Endodermal cell (in vitro differentiated cells): Measurements from ENCODE around the gene SUGCT. TPM values are rescaled to one million over a fixed set of nuclear protein-coding genes. Genes with fewer than 3 reads are reported as not detected.

Experiments
- DNase-seq: peaks from one replicate; pipeline ENCODE4 v3.0.0-alpha.2; 2017
- H3K27ac ChIP-seq: 2 replicates; pipeline ENCODE4 v1.5.1; 2013; ENCODE audit warnings: mild to moderate bottlenecking, low read depth, low read length, moderate library complexity
- H3K27me3 ChIP-seq: 2 replicates; pipeline ENCODE4 v1.6.1; 2013; ENCODE audit warnings: mild to moderate bottlenecking, low read length, moderate library complexity; ENCODE audit not compliant: insufficient read depth, control insufficient read depth, poor library complexity, severe bottlenecking
- H3K36me3 ChIP-seq: 2 replicates; pipeline ENCODE4 v1.7.0; 2013; ENCODE audit warnings: mild to moderate bottlenecking, low read length, moderate library complexity; ENCODE audit not compliant: control insufficient read depth, insufficient read depth
- H3K4me1 ChIP-seq: one replicate; pipeline ENCODE4 v1.7.0; 2013; ENCODE audit warnings: low read length; ENCODE audit not compliant: control insufficient read depth, insufficient read depth
- H3K4me3 ChIP-seq: 2 replicates; pipeline ENCODE4 v1.5.1; 2013; ENCODE audit warnings: mild to moderate bottlenecking, low read length, moderate library complexity
- H3K9ac ChIP-seq: 2 replicates; pipeline ENCODE4 v1.6.1; 2013; ENCODE audit warnings: mild to moderate bottlenecking, low read length, moderate library complexity; ENCODE audit not compliant: poor library complexity, severe bottlenecking; ENCODE audit errors: extremely low read depth
- H3K9me3 ChIP-seq: 2 replicates; pipeline ENCODE4 v1.6.1; 2013; ENCODE audit warnings: mild to moderate bottlenecking, low read length, moderate library complexity; ENCODE audit not compliant: control insufficient read depth
- H3K27ac Mint-ChIP-seq: 2 replicates; pipeline ENCODE4 v1.8.0; 2020; ENCODE audit warnings: mixed read lengths
- H3K27me3 Mint-ChIP-seq: 2 replicates; pipeline ENCODE4 v1.8.0; 2021; ENCODE audit warnings: mild to moderate bottlenecking, mixed read lengths; ENCODE audit not compliant: insufficient read depth
- H3K36me3 Mint-ChIP-seq: 2 replicates; pipeline ENCODE4 v1.8.0; 2020; ENCODE audit warnings: low read depth, mixed read lengths
- H3K4me1 Mint-ChIP-seq: 2 replicates; pipeline ENCODE4 v1.8.0; 2020; ENCODE audit warnings: mixed read lengths
- H3K4me3 Mint-ChIP-seq: 2 replicates; pipeline ENCODE4 v1.8.0; 2020; ENCODE audit warnings: mild to moderate bottlenecking, moderate library complexity, mixed read lengths
- H3K9me3 Mint-ChIP-seq: 2 replicates; pipeline ENCODE4 v1.8.0; 2020; ENCODE audit warnings: mild to moderate bottlenecking, mixed read lengths
- CTCF ChIP-seq: fragments of 200-600 bp; sonication (generic); conservative IDR thresholded peaks from 2 replicates; pipeline ENCODE4 v1.5.0; 2021; ENCODE audit warnings: antibody characterized with exemption, mild to moderate bottlenecking
- WGBS, 2 experiments: methylation state at CpG; one replicate each; pipeline versions ENCODE4 v1.1.5 to v1.1.7; 2013; ENCODE audit warnings: missing lambda C conversion rate in 2 of 2, mixed read lengths in 1 of 2; ENCODE audit not compliant: insufficient coverage in 1 of 2, insufficient read length in 1 of 2; 5-methylcytosine and 5-hydroxymethylcytosine counted together
- total RNA-seq, 2 donors: library from RNA; stranded (reverse); fragmentation: NEBNext Ultra II Directional in 1 of 2; extraction: Animal tissue kit (Norgen Biotek cat#: 25700) in 1 of 2; gene quantifications; 2 replicates in 1 of 2; 3 replicates in 1 of 2; pipeline ENCODE4 v1.2.1, GENCODE V29; 2021

SUGCT gene
- total RNA-seq, 2 donors from 2014 or later, result 3.6 to 3.9 TPM

GRCh38 chr7:40374575-40374974, 239.8 kb downstream of the SUGCT start:
- Histone ChIP-seq H3K4me1 (no peaks in the 10 kb centered on the region), H3K27me3 (no peaks in the 10 kb centered on the region), H3K36me3 (no peaks in the 10 kb centered on the region), H3K4me3 (no peak overlapping the region), H3K27ac (no peak overlapping the region), H3K9me3 (no peaks in the 10 kb centered on the region), H3K9ac (no peak overlapping the region)
- TF ChIP-seq CTCF, result no peak
- Mint-ChIP-seq H3K9me3 (peaks cover 4% of the 10 kb centered on the region), H3K36me3 (no peaks in the 10 kb centered on the region), H3K27me3 (no peaks in the 10 kb centered on the region), H3K27ac (no peak overlapping the region), H3K4me3 (no peak overlapping the region), H3K4me1 (no peaks in the 10 kb centered on the region)
- WGBS, 2 experiments, result 93 to 95% methylated on average over 2 of the region's 2 CpGs
- no peak for DNase-seq

- no peak overlapping the region for H3K27ac Mint-ChIP-seq
- Histone ChIP-seq H3K4me3 (no peak overlapping the region), H3K4me1 (no peaks in the 10 kb centered on the region), H3K36me3 (no peaks in the 10 kb centered on the region), H3K27me3 (no peaks in the 10 kb centered on the region), H3K9me3 (no peaks in the 10 kb centered on the region), H3K9ac (no peak overlapping the region), H3K27ac (no peak overlapping the region)
- H3K36me3 Mint-ChIP-seq, result no peaks in the 10 kb centered on the region
- no peak for TF ChIP-seq CTCF
- H3K4me3 Mint-ChIP-seq, result no peak overlapping the region
- H3K4me1 Mint-ChIP-seq, result peaks cover 6% of the 10 kb centered on the region
- peaks cover 4% of the 10 kb centered on the region for H3K9me3 Mint-ChIP-seq
- no peaks in the 10 kb centered on the region for H3K27me3 Mint-ChIP-seq
- 83 to 90% methylated on average over 1 to 4 of the region's 4 CpGs for WGBS, 2 experiments
- no peak for DNase-seq
Measured at GRCh38 chr7:40380111-40380510, 245.3 kb downstream of the SUGCT start.

GRCh38 chr7:40382145-40382544, 247.3 kb downstream of the SUGCT start:
- no peak overlapping the region for H3K4me3 Mint-ChIP-seq
- no peaks in the 10 kb centered on the region for H3K27me3 Mint-ChIP-seq
- no CpG with 5 or more reads among the region's 1 CpG for WGBS, 2 experiments

More at GRCh38 chr7:40382145-40382544, 247.3 kb downstream of the SUGCT start:
- Mint-ChIP-seq H3K9me3 (peaks cover 4% of the 10 kb centered on the region), H3K27ac (no peak overlapping the region), H3K36me3 (no peaks in the 10 kb centered on the region), H3K4me1 (peaks cover 6% of the 10 kb centered on the region)
- Histone ChIP-seq H3K9me3 (no peaks in the 10 kb centered on the region), H3K4me3 (no peak overlapping the region), H3K27me3 (no peaks in the 10 kb centered on the region), H3K36me3 (no peaks in the 10 kb centered on the region), H3K9ac (no peak overlapping the region), H3K27ac (no peak overlapping the region), H3K4me1 (no peaks in the 10 kb centered on the region)
- DNase-seq, result no peak
- no peak for TF ChIP-seq CTCF
